GM12878 (cell line): ENCODE data around the gene ARL3. TPM values are rescaled to one million over a fixed set of nuclear protein-coding genes. Genes with fewer than 3 reads are reported as not detected.

Source experiments
- ATAC-seq: fragments of 200-7000 bp; cut with Tn5 transposase; 3 replicates; pipeline ENCODE4 v1.9.1; 2020; ENCODE audit warnings: mild to moderate bottlenecking, moderate library complexity
- Bru-seq: library from RNA; stranded (reverse); fragments of 400-500 nt; gene quantifications from one replicate; lab custom pipeline; 2021; lab: Mats Ljungman, UMichigan
- BruChase-seq, 2 experiments: library from RNA; stranded (reverse); fragments of 400-500 nt; gene quantifications; one replicate each; lab custom pipeline; 2021; lab: Mats Ljungman, UMichigan
- BruUV-seq: library from RNA; stranded (reverse); fragments of 400-500 nt; replicated peaks from 2 replicates; lab custom pipeline; 2021; lab: Mats Ljungman, UMichigan
- CTCF ChIA-PET: fragments of 300-600 bp; sonication (Branson Sonifier 250); formaldehyde crosslinking; extraction: SDS; loops from one replicate; lab custom pipeline; 2021; ENCODE audit warnings: inconsistent platforms; lab: Yijun Ruan, JAX
- POLR2A ChIA-PET: fragments of 350-600 bp; formaldehyde crosslinking; extraction: SDS; loops from one replicate; lab custom pipeline; 2021; ENCODE audit warnings: inconsistent platforms; lab: Charles Lee
- RAD21 ChIA-PET: fragments of 300-600 bp; sonication (Branson Sonifier 250); formaldehyde crosslinking; loops from one replicate; lab custom pipeline; 2023; ENCODE audit warnings: antibody characterized with exemption; ENCODE audit not compliant: unreplicated experiment; lab: Charles Lee
- SMC1A ChIA-PET: fragments of 300-600 bp; sonication (Branson Sonifier 250); formaldehyde crosslinking; loops from one replicate; lab custom pipeline; 2023; ENCODE audit not compliant: unreplicated experiment, uncharacterized antibody; lab: Charles Lee
- DNase-seq: peaks from one replicate; pipeline ENCODE4 v3.0.0-alpha.2; 2011; ENCODE audit warnings: low read depth, low spot score
- FAIRE-seq: peaks from 3 replicates; lab custom pipeline; 2011; peaks lifted over from hg19 to GRCh38; lab: Jason Lieb, UNC
- H2AFZ ChIP-seq: 2 replicates; pipeline ENCODE4 v1.6.0; 2011; ENCODE audit warnings: low read depth, low read length, control low read depth; ENCODE audit not compliant: control insufficient read depth
- H3K27ac ChIP-seq: 2 replicates; pipeline ENCODE4 v1.5.1; 2011; ENCODE audit warnings: control low read depth; ENCODE audit not compliant: control insufficient read depth, insufficient read depth
- H3K27me3 ChIP-seq, 2 experiments: replicated peaks in 1 of 2; 2 replicates each; pipeline versions ENCODE4 v1.6.0 to v1.6.1; 2011; ENCODE audit warnings: low read length in 1 of 2; ENCODE audit not compliant: control insufficient read depth in 2 of 2, insufficient read depth in 2 of 2
- H3K36me3 ChIP-seq, 2 experiments: 2 replicates each; pipeline ENCODE4 v1.5.1; 2011; ENCODE audit warnings: low read length in 1 of 2; ENCODE audit not compliant: control insufficient read depth in 2 of 2, insufficient read depth in 2 of 2
- H3K4me1 ChIP-seq: 2 replicates; pipeline ENCODE4 v1.6.1; 2011; ENCODE audit warnings: mild to moderate bottlenecking, low read length, moderate library complexity, mixed read lengths; ENCODE audit not compliant: control insufficient read depth, insufficient read depth
- H3K4me2 ChIP-seq: 2 replicates; pipeline ENCODE4 v1.6.0; 2011; ENCODE audit warnings: control low read depth; ENCODE audit not compliant: control insufficient read depth, insufficient read depth
- H3K4me3 ChIP-seq: fragments of 200-600 bp; sonication (generic); 2 replicates; pipeline ENCODE4 v1.5.1; 2016
- H3K79me2 ChIP-seq: 2 replicates; pipeline ENCODE4 v1.6.0; 2011; ENCODE audit warnings: low read length; ENCODE audit not compliant: control insufficient read depth, insufficient read depth
- H3K9ac ChIP-seq: 2 replicates; pipeline ENCODE4 v1.8.0; 2011; ENCODE audit warnings: low read length, control low read depth, mixed read lengths; ENCODE audit not compliant: control insufficient read depth, insufficient read depth
- H3K9me3 ChIP-seq: replicated peaks from 3 replicates; pipeline ENCODE4 v1.5.1; 2011; ENCODE audit warnings: mild to moderate bottlenecking, low read length; ENCODE audit not compliant: control insufficient read depth, insufficient read depth
- H4K20me1 ChIP-seq: 2 replicates; pipeline ENCODE4 v1.6.0; 2011; ENCODE audit not compliant: control insufficient read depth, insufficient read depth
- CREM ChIP-seq: IDR thresholded peaks from 2 replicates; pipeline ENCODE4 v1.6.1; 2014; ENCODE audit warnings: antibody characterized with exemption, low read depth
- CTCF ChIP-seq, 3 experiments: IDR thresholded peaks in 2 of 3; conservative IDR thresholded peaks in 1 of 3; 2 replicates each; pipeline ENCODE4 v1.5.1; 2011; ENCODE audit warnings: low read depth in 3 of 3, low read length in 3 of 3, mild to moderate bottlenecking in 3 of 3, control low read depth in 2 of 3, moderate library complexity in 2 of 3, inconsistent platforms in 1 of 3, mixed read lengths in 1 of 3; ENCODE audit not compliant: control insufficient read depth in 2 of 3, insufficient read depth in 1 of 3; ENCODE audit errors: extremely low read depth in 1 of 3
- ETV6 ChIP-seq, 2 experiments: fragments of 450-650 bp in 1 of 2; IDR thresholded peaks in 1 of 2; conservative IDR thresholded peaks in 1 of 2; 2 replicates each; pipeline ENCODE4 v1.6.1; 2014; ENCODE audit warnings: antibody characterized with exemption in 1 of 2, borderline replicate concordance in 1 of 2, low read depth in 1 of 2, mild to moderate bottlenecking in 1 of 2, moderate library complexity in 1 of 2
- HDAC2 ChIP-seq: fragments of 200-600 bp; sonication (generic); IDR thresholded peaks from 2 replicates; pipeline ENCODE4 v1.6.1; 2017
- KDM1A ChIP-seq: fragments of 200-600 bp; sonication (generic); IDR thresholded peaks from 2 replicates; pipeline ENCODE4 v1.6.1; 2016; ENCODE audit warnings: borderline replicate concordance
- MTA2 ChIP-seq: fragments of 450-650 bp; IDR thresholded peaks from 2 replicates; pipeline ENCODE4 v1.6.1; 2016; ENCODE audit warnings: low read depth, mild to moderate bottlenecking, moderate library complexity
- NRF1 ChIP-seq: conservative IDR thresholded peaks from 2 replicates; pipeline ENCODE4 v1.6.1; 2011; ENCODE audit warnings: mild to moderate bottlenecking, low read depth, low read length, improper control_type of control experiment
- RFX5 ChIP-seq: IDR thresholded peaks from 2 replicates; pipeline ENCODE4 v1.6.1; 2011; ENCODE audit warnings: low read depth, low read length, improper control_type of control experiment
- SIN3A ChIP-seq: IDR thresholded peaks from 2 replicates; pipeline ENCODE4 v1.6.1; 2012; ENCODE audit warnings: low read depth, low read length, improper control_type of control experiment
- STAT1 ChIP-seq: fragments of 450-650 bp; conservative IDR thresholded peaks from 2 replicates; pipeline ENCODE4 v1.6.1; 2014; ENCODE audit warnings: antibody characterized with exemption, mild to moderate bottlenecking
- SUPT20H ChIP-seq: IDR thresholded peaks from 2 replicates; pipeline ENCODE4 v1.6.1; 2011; ENCODE audit warnings: low read depth, mild to moderate bottlenecking, low read length, moderate library complexity, borderline replicate concordance; ENCODE audit not compliant: control insufficient read depth
- TCF7 ChIP-seq: IDR thresholded peaks from 2 replicates; pipeline ENCODE4 v1.6.1; 2014; ENCODE audit warnings: antibody characterized with exemption, borderline replicate concordance
- WGBS: methylation state at CpG from one replicate; pipeline ENCODE4 v1.1.6; 2016; ENCODE audit warnings: low lambda C conversion rate; ENCODE audit not compliant: insufficient replicate concordance, insufficient coverage; ENCODE audit errors: missing lambda C conversion rate; 5-methylcytosine and 5-hydroxymethylcytosine counted together
- in situ Hi-C: fragments of 300-500 bp; cut with MboI; formaldehyde crosslinking; loops from 9 replicates; pipeline ENCODE4 v1.14.3; 2018; ENCODE audit warnings: mixed read lengths
- intact Hi-C: fragments of 100-400 bp; cut with micrococcal nuclease; formaldehyde crosslinking; loops from one replicate; pipeline ENCODE4 v1.14.2; 2022; ENCODE audit not compliant: unreplicated experiment
- long read RNA-seq, 2 experiments: library from polyadenylated mRNA; unstranded; transcript quantifications; one replicate each; pipeline ENCODE4 v2.0.0, GENCODE V29; 2019 to 2020
- polyA minus RNA-seq, 3 experiments: library from RNA; depleted of rRNA, polyadenylated mRNA; stranded (reverse); fragments of >200 nt; gene quantifications; 2 replicates each; pipeline ENCODE4 v1.2.3, GENCODE V29; 2011
- polyA plus RNA-seq, 11 experiments: library from polyadenylated mRNA; depleted of rRNA in 4 of 11; unstranded in 6 of 11; stranded (reverse) in 5 of 11; fragments of >200 nt; fragmentation: Nextera tagmentation in 4 of 11; fragmentation: Illumina TruSeq in 1 of 11; extraction: Ambion mirVana in 4 of 11; extraction: Trizol in 1 of 11; gene quantifications; 1 replicate in 1 of 11; 2 replicates in 10 of 11; pipeline versions ENCODE4 v1.2.1 to v1.2.3, GENCODE V29; 2011 to 2016; ENCODE audit warnings: inconsistent platforms in 2 of 11, missing spikeins in 2 of 11, low read depth in 1 of 11
- total RNA-seq, 4 experiments: library from RNA; depleted of rRNA in 3 of 4; stranded (reverse); fragments of >200 nt in 3 of 4; fragmentation: Illumina TruSeq in 1 of 4; extraction: Trizol in 1 of 4; gene quantifications; 2 replicates each; pipeline versions ENCODE4 v1.2.1 to v1.2.3, GENCODE V29; 2013 to 2021
- TF ChIP-seq, protein P1 (sequence below): IDR thresholded peaks from 2 replicates; pipeline ENCODE4 v1.6.1; 2011; ENCODE audit warnings: mild to moderate bottlenecking, low read depth, low read length, moderate library complexity; ENCODE audit not compliant: insufficient replicate concordance

ARL3 gene, protein sequence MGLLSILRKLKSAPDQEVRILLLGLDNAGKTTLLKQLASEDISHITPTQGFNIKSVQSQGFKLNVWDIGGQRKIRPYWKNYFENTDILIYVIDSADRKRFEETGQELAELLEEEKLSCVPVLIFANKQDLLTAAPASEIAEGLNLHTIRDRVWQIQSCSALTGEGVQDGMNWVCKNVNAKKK
- 4.6 and 5.9 TPM in 2 replicates for total RNA-seq (2013; cell fraction: nucleolus; rRNA removed)
- 4.9 and 6.2 TPM in 2 replicates for total RNA-seq (2014; rRNA removed)
- total RNA-seq (2014; rRNA removed; fragmentation: Illumina TruSeq; extraction: Trizol): 6.6 and 7.2 TPM in 2 replicates
- 7.7 TPM in 2 replicates for total RNA-seq (2021)
- polyA plus RNA-seq (2011; ENCODE audit: low read depth): 7.7 TPM
- polyA plus RNA-seq (2011; rRNA removed): 11.3 and 14.0 TPM in 2 replicates
- polyA plus RNA-seq (2011; cell fraction: cytosol; rRNA removed): 5.5 and 5.8 TPM in 2 replicates
- 4.3 and 5.0 TPM in 2 replicates for polyA plus RNA-seq (2011; cell fraction: nucleus; rRNA removed)
- polyA plus RNA-seq (2012): 8.5 and 8.9 TPM in 2 replicates
- polyA plus RNA-seq (2014; fragmentation: Illumina TruSeq; extraction: Trizol): 10.6 and 13.7 TPM in 2 replicates
- polyA plus RNA-seq (2014; fragmentation: Nextera tagmentation; extraction: Ambion mirVana): 10 to 100 TPM; 21.0 to 26.1 TPM
- polyA plus RNA-seq (2014; rRNA removed): 8.5 and 9.7 TPM in 2 replicates
- 10 to 100 TPM; 21.9 to 22.2 TPM for polyA plus RNA-seq (2016; fragmentation: Nextera tagmentation; extraction: Ambion mirVana)
- 4.1 and 5.1 TPM in 2 replicates for polyA minus RNA-seq (2011; rRNA and poly(A)+ RNA removed)
- 1.9 and 2.3 TPM in 2 replicates for polyA minus RNA-seq (2011; cell fraction: cytosol; rRNA and poly(A)+ RNA removed)
- polyA minus RNA-seq (2011; cell fraction: nucleus; rRNA and poly(A)+ RNA removed): 1.5 and 3.3 TPM in 2 replicates
- Bru-seq, nascent RNA: percentile 66 among the genes with signal in this experiment
- percentile 64 among the genes with signal in this experiment for BruChase-seq, experiment 1, labeled RNA remaining after a 6-hour chase
- BruChase-seq, experiment 2, labeled RNA remaining after a 2-hour chase: percentile 62 among the genes with signal in this experiment
- long read RNA-seq, experiment 1, transcript ARL3-201 (6 exons, 3,844 nt): major isoform, 25 of 35 reads
- long read RNA-seq, experiment 1, partial matches to known transcripts: 8 of 35 reads
- long read RNA-seq, experiment 1, other reads (novel, unspliced or antisense): 2 of 35 reads
- long read RNA-seq, experiment 2, transcript ARL3-201 (6 exons, 3,844 nt): major isoform, 92 of 109 reads
- long read RNA-seq, experiment 2, partial matches to known transcripts: 12 of 109 reads
- long read RNA-seq, experiment 2, other reads (novel, unspliced or antisense): 5 of 109 reads

DNA sequence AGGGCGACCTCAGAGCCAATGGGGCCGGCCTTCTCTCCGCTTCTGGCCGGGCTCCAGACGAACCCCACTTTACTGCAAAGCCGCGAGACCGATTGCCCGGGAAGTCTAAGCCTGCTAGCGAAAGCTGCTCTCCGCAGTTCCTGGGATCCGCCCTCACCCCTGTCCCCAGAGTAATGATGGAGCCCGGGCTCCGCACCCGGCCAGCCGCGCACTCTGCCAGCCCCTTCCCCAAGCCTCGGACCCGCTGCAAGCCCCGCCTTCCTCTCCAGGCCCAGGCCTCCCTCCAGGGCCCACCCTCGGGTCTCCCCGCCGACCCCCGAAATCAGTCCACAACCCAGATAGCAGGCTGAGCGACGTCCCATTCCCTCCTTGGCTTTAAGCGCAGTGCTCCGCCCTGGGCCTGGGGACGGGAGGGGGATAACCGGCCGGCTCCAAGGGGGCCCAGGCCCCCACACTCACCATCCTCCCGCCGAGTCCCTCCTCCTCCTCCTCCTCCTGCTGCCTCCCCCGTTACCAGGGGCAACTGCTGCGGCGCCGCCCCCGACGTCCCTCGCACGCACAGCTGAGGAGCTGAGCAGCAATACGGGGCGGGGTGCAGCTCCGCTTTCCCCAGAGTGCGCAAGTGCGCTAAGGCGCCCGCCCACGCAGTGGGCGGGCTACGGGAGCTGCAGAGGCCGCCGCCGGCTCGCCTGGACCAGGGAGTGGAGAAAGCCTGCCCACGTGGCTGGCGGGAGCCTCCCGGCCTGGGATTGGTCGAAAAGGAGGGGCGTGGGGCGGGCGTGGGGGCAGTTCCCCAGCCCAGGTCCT is at the start of gene ARL3:
ARL3 (minus strand) TSS at position 584 of the 807 bp plus-strand sequence; CDS start at position 462, 122 bp downstream.
- FAIRE-seq: peak; percentile 86
- H3K79me2 ChIP-seq: peaks cover 72% of the 10 kb centered on the region
- 2% methylated on average over 59 of the region's 62 CpGs for WGBS
- peak; percentile 57 for TF ChIP-seq MTA2
- TF ChIP-seq HDAC2: no peak
- TF ChIP-seq SIN3A: peak; percentile 42; the same call in 1 of the 2 replicates
- peak; percentile 54 for TF ChIP-seq NRF1
- no peak for TF ChIP-seq STAT1
- TF ChIP-seq RFX5: no peak
- TF ChIP-seq KDM1A: no peak
- TF ChIP-seq CREM: 0 out of 2 replicates have a peak, but pooled peaks have one; percentile 28
- TF ChIP-seq CTCF (IDR thresholded peaks at IDR 0.05 in 2 of 3, conservative IDR thresholded peaks at IDR 0.05 in 1 of 3; ENCODE audit: control insufficient read depth in 2 of 3, extremely low read depth in 1 of 3, insufficient read depth in 1 of 3, low read depth in 3 of 3, low read length in 3 of 3): peak in 1 of 3 experiments; percentile 65; a peak in 2 of 6 replicates
- TF ChIP-seq, protein P1, sequence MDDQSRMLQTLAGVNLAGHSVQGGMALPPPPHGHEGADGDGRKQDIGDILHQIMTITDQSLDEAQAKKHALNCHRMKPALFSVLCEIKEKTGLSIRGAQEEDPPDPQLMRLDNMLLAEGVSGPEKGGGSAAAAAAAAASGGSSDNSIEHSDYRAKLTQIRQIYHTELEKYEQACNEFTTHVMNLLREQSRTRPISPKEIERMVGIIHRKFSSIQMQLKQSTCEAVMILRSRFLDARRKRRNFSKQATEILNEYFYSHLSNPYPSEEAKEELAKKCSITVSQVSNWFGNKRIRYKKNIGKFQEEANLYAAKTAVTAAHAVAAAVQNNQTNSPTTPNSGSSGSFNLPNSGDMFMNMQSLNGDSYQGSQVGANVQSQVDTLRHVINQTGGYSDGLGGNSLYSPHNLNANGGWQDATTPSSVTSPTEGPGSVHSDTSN: peak; percentile 6
- no peak for TF ChIP-seq SUPT20H
- no peak for TF ChIP-seq TCF7
- no peak; a peak in 1 of 4 replicates for TF ChIP-seq ETV6 (conservative IDR thresholded peaks at IDR 0.05 in 1 of 2, IDR thresholded peaks at IDR 0.05 in 1 of 2; ENCODE audit: borderline replicate concordance in 1 of 2, low read depth in 1 of 2)

More for the DNA sequence above, at the start of gene ARL3:
- ChIA-PET POLR2A (interaction anchor here (0.5 to 5.8 kb wide), 28 partner anchors 7 to 1407 kb away, joined by 3 to 73 read pairs (median 3); partner anchors contain the start of genes CNNM2, TRIM8 and WBP1L), SMC1A (interaction anchor here (0.9 to 9.5 kb wide), 12 partner anchors 13 to 756 kb away, joined by 3 to 140 read pairs (median 6); partner anchors contain the start of genes CYP17A1, SUFU and TRIM8), RAD21 (interaction anchor here (0.6 to 9.6 kb wide), 15 partner anchors 12 to 1673 kb away, joined by 3 to 140 read pairs (median 5); partner anchors contain the start of genes TRIM8 and WBP1L), CTCF (interaction anchor here (0.7 to 8.5 kb wide), 16 partner anchors 13 to 1801 kb away, joined by 3 to 114 read pairs (median 3); partner anchors contain the start of genes SLF2 and TRIM8)
- no TSS peak for BruUV-seq
- Histone ChIP-seq H3K4me3 (peak within 1 kb of the TSS; percentile 92), H3K27ac (peak within 1 kb of the TSS; percentile 88), H3K27me3 (no peaks in the 10 kb centered on the region), H3K4me1 (peaks cover 17% of the 10 kb centered on the region), H2AFZ (peak within 1 kb of the TSS; percentile 94), H3K9me3 (no peaks in the 10 kb centered on the region), H3K9ac (peak within 1 kb of the TSS; percentile 85), H4K20me1 (no peaks in the 10 kb centered on the region), H3K36me3 (peaks cover 0 to 2% of the 10 kb centered on the region in 2 experiments; a peak in 1 of 4 replicates), H3K4me2 (peak within 1 kb of the TSS; percentile 98)
- DNase-seq (peak; percentile 94), ATAC-seq (peak; percentile 84)
- in situ Hi-C loops (no loop called here), intact Hi-C loops (loop anchor here (2.0 to 10.0 kb wide), 4 partner anchors 35 to 282 kb away; partner anchors contain the start of genes ACTR1A, CUEDC2 and SUFU)
